Esophagus muscularis mucosa (tissue), 4 donors: ENCODE data around the gene CYSTM1. TPM values are rescaled to one million over a fixed set of nuclear protein-coding genes. Genes with fewer than 3 reads are reported as not detected.

Experiments used
- DNase-seq: peaks from one replicate; pipeline ENCODE4 v3.0.0-alpha.2; 2017; ENCODE audit errors: extremely low spot score
- H3K27ac ChIP-seq, 4 donors: fragments of 200-600 bp; sonication (generic); replicated peaks in 1 of 4; 1 replicate in 3 of 4; 2 replicates in 1 of 4; pipeline ENCODE4 v1.5.1; 2016 to 2019; ENCODE audit warnings: mild to moderate bottlenecking in 1 of 4
- H3K27me3 ChIP-seq, 4 donors: fragments of 200-600 bp; sonication (generic); one replicate each; pipeline versions ENCODE4 v1.5.1 to v1.6.0; 2016 to 2019
- H3K36me3 ChIP-seq, 4 donors: fragments of 200-600 bp; sonication (generic); one replicate each; pipeline ENCODE4 v1.5.1; 2016 to 2019
- H3K4me1 ChIP-seq, 4 donors: fragments of 200-600 bp; sonication (generic); one replicate each; pipeline ENCODE4 v1.5.1; 2016 to 2019
- H3K4me3 ChIP-seq, 4 donors: fragments of 200-600 bp; sonication (generic); 1 replicate in 2 of 4; 2 replicates in 2 of 4; pipeline ENCODE4 v1.5.1; 2016 to 2019; ENCODE audit warnings: mild to moderate bottlenecking in 4 of 4, moderate library complexity in 1 of 4
- H3K9me3 ChIP-seq, 4 donors: fragments of 200-600 bp; sonication (generic); 1 replicate in 3 of 4; 2 replicates in 1 of 4; pipeline ENCODE4 v1.5.1; 2016 to 2019
- CTCF ChIP-seq, 3 experiments: fragments of 200-600 bp in 2 of 3; fragments of 450-650 bp in 1 of 3; sonication (generic) in 2 of 3; IDR thresholded peaks; one replicate each; pipeline ENCODE4 v1.5.1; 2017 to 2019; ENCODE audit warnings: antibody characterized with exemption in 3 of 3, mild to moderate bottlenecking in 2 of 3, moderate library complexity in 1 of 3
- EP300 ChIP-seq: sonication (generic); formaldehyde crosslinking; IDR thresholded peaks from one replicate; pipeline ENCODE4 v1.6.1; 2017; ENCODE audit warnings: antibody characterized with exemption
- POLR2A ChIP-seq: fragments of 450-650 bp; IDR thresholded peaks from one replicate; pipeline ENCODE4 v1.6.1; 2017; ENCODE audit warnings: antibody characterized with exemption, moderate library complexity, mild to moderate bottlenecking, low read depth
- POLR2AphosphoS5 ChIP-seq, 2 donors: sonication (generic); formaldehyde crosslinking; IDR thresholded peaks; one replicate each; pipeline ENCODE4 v1.6.1; 2017; ENCODE audit warnings: antibody characterized with exemption in 2 of 2
- WGBS: methylation state at CpG from one replicate; pipeline ENCODE4 v1.1.5; 2018; 5-methylcytosine and 5-hydroxymethylcytosine counted together
- intact Hi-C: fragments of 100-400 bp; cut with DNase I; formaldehyde crosslinking; loops from one replicate; pipeline ENCODE4 v1.15.1; 2023
- total RNA-seq, 4 donors: library from RNA; depleted of rRNA; stranded (reverse); fragments of >200 nt; gene quantifications; one replicate each; pipeline versions ENCODE4 v1.1.0 to v1.2.1, GENCODE V29; 2016

Gene CYSTM1
- total RNA-seq, 4 donors from 2014 or later: 54.0 to 81.0 (median 67.8) TPM

- Histone ChIP-seq H3K27me3 (no peaks in the 10 kb centered on the region), H3K4me3 (no peak overlapping the region), H3K9me3 (no peaks in the 10 kb centered on the region), H3K36me3 (peaks cover 0 to 4% (median 0%) of the 10 kb centered on the region in 4 donors), H3K27ac (no peak overlapping the region), H3K4me1 (peaks cover 14 to 25% (median 18%) of the 10 kb centered on the region in 4 donors)
- peak; percentile 14 for DNase-seq
- 94% methylated on average over 6 of the region's 6 CpGs for WGBS
- TF ChIP-seq POLR2A: no peak
- no peak for TF ChIP-seq EP300
- no peak for TF ChIP-seq POLR2AphosphoS5 (IDR thresholded peaks at IDR 0.05)
- TF ChIP-seq CTCF (IDR thresholded peaks at IDR 0.05): no peak
- intact Hi-C loops: no loop called here
These were observed 91.6 kb downstream of the CYSTM1 start for GRCh38 chr5:140266471-140267200.

GRCh38 chr5:140267201-140267540 lies 92.2 kb downstream of the CYSTM1 start:
- peaks cover 9 to 20% (median 12%) of the 10 kb centered on the region in 4 donors for H3K4me1 ChIP-seq
- TF ChIP-seq CTCF (IDR thresholded peaks at IDR 0.05): no peak
- TF ChIP-seq POLR2A: no peak
- no peak for TF ChIP-seq EP300
- TF ChIP-seq POLR2AphosphoS5 (IDR thresholded peaks at IDR 0.05): no peak
- H3K27me3 ChIP-seq: no peaks in the 10 kb centered on the region
- no peaks in the 10 kb centered on the region for H3K9me3 ChIP-seq
- peak overlapping the region in 1 of 4 donors; percentile 39 for H3K27ac ChIP-seq
- peaks cover 0 to 4% (median 0%) of the 10 kb centered on the region in 4 donors for H3K36me3 ChIP-seq
- WGBS: 89% methylated on average over 3 of the region's 3 CpGs
- DNase-seq: no peak
- H3K4me3 ChIP-seq: no peak overlapping the region
- intact Hi-C loops: no loop called here

GRCh38 chr5:140267559-140268018 lies 92.6 kb downstream of the CYSTM1 start:
- no peak for DNase-seq
- H3K36me3 ChIP-seq: peaks cover 0 to 4% (median 0%) of the 10 kb centered on the region in 4 donors
- WGBS: 54% methylated on average over 9 of the region's 9 CpGs
- peak overlapping the region in 1 of 4 donors; percentile 39 for H3K27ac ChIP-seq
- no peaks in the 10 kb centered on the region for H3K9me3 ChIP-seq
- intact Hi-C loops: no loop called here
- H3K27me3 ChIP-seq: no peaks in the 10 kb centered on the region
- H3K4me1 ChIP-seq: peaks cover 8 to 18% (median 10%) of the 10 kb centered on the region in 4 donors
- H3K4me3 ChIP-seq: no peak overlapping the region
- TF ChIP-seq CTCF (IDR thresholded peaks at IDR 0.05): no peak
- no peak for TF ChIP-seq POLR2AphosphoS5 (IDR thresholded peaks at IDR 0.05)
- TF ChIP-seq POLR2A: no peak
- TF ChIP-seq EP300: no peak

GRCh38 chr5:140270008-140270407 lies 95.0 kb downstream of the CYSTM1 start:
- H3K27ac ChIP-seq: no peak overlapping the region
- H3K36me3 ChIP-seq: peaks cover 0 to 4% (median 0%) of the 10 kb centered on the region in 4 donors
- TF ChIP-seq POLR2A (no peak), CTCF (IDR thresholded peaks at IDR 0.05) (no peak), EP300 (no peak), POLR2AphosphoS5 (IDR thresholded peaks at IDR 0.05) (no peak)
- intact Hi-C loops: no loop called here
- H3K4me1 ChIP-seq: peaks cover 17 to 30% (median 22%) of the 10 kb centered on the region in 4 donors
- DNase-seq: no peak
- H3K27me3 ChIP-seq: no peaks in the 10 kb centered on the region
- H3K9me3 ChIP-seq: no peaks in the 10 kb centered on the region
- no peak overlapping the region for H3K4me3 ChIP-seq
